Prostate gland (tissue), 2 donors: ENCODE results near the gene ACTR2. TPM values are rescaled to one million over a fixed set of nuclear protein-coding genes. Genes with fewer than 3 reads are reported as not detected.

Experiments
- DNase-seq: peaks from one replicate; pipeline ENCODE4 v3.0.0-alpha.2; 2019; ENCODE audit warnings: low spot score
- H3K27ac ChIP-seq, 2 donors: fragments of 200-600 bp; sonication (generic); 2 replicates each; pipeline ENCODE4 v1.5.1; 2017 to 2019
- H3K27me3 ChIP-seq: fragments of 200-600 bp; sonication (generic); replicated peaks from 2 replicates; pipeline ENCODE4 v1.5.1; 2019; ENCODE audit not compliant: insufficient read depth
- H3K36me3 ChIP-seq, 2 donors: fragments of 200-600 bp; sonication (generic); 1 replicate in 1 of 2; 2 replicates in 1 of 2; pipeline versions ENCODE4 v1.5.1 to v1.8.1; 2017 to 2019
- H3K4me1 ChIP-seq: fragments of 200-600 bp; sonication (generic); replicated peaks from 2 replicates; pipeline ENCODE4 v1.5.1; 2019
- H3K4me3 ChIP-seq, 2 donors: fragments of 200-600 bp; sonication (generic); 2 replicates each; pipeline ENCODE4 v1.5.1; 2017 to 2019
- H3K9me3 ChIP-seq: fragments of 200-600 bp; sonication (generic); 2 replicates; pipeline ENCODE4 v1.5.1; 2017
- POLR2A ChIP-seq: fragments of 450-650 bp; IDR thresholded peaks from one replicate; pipeline ENCODE4 v1.6.1; 2016; ENCODE audit warnings: antibody characterized with exemption, mild to moderate bottlenecking
- POLR2AphosphoS5 ChIP-seq: sonication (generic); formaldehyde crosslinking; IDR thresholded peaks from one replicate; pipeline ENCODE4 v1.6.1; 2017; ENCODE audit warnings: antibody characterized with exemption
- WGBS: methylation state at CpG from one replicate; pipeline ENCODE4 v1.1.5; 2018; 5-methylcytosine and 5-hydroxymethylcytosine counted together
- intact Hi-C: fragments of 100-400 bp; cut with DNase I; formaldehyde crosslinking; loops from one replicate; pipeline ENCODE4 v1.14.2; 2022
- total RNA-seq, 2 donors: library from RNA; depleted of rRNA; stranded (reverse); fragments of >200 nt; gene quantifications; one replicate each; pipeline ENCODE4 v1.1.0, GENCODE V29; 2016
- TF ChIP-seq, protein P1 (sequence below), 4 experiments: fragments of 200-600 bp in 2 of 4; fragments of 450-650 bp in 2 of 4; sonication (generic) in 2 of 4; IDR thresholded peaks; 1 replicate in 3 of 4; 2 replicates in 1 of 4; pipeline ENCODE4 v1.5.1; 2016 to 2019; ENCODE audit warnings: antibody characterized with exemption in 4 of 4, mild to moderate bottlenecking in 2 of 4, moderate library complexity in 2 of 4

The ACTR2 gene
- total RNA-seq, 2 donors from 2014 or later: 54.8 to 69.2 TPM

DNA sequence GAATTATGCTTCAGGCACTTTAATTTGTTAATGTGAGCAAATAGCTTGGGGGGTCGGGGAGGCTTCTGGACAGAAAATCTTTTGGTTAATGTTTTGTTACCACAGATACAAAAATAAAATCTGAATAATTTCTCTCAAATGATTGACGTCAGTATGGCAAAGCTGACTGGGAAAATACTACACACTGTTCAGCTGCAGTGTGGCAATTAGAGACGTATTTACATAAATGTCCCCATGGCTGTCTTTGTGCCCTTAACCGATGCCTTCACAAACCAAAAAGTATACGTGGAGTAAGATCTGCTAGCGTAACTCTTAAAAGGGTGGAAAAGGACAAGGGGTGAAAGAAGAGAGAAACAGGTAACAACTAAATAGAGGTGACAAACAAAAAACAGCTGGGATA lies 83.4 kb downstream of the ACTR2 start:
- WGBS: 72% methylated on average over 6 of the region's 6 CpGs
- H3K9me3 ChIP-seq: no peaks in the 10 kb centered on the region
- TF ChIP-seq POLR2AphosphoS5 (no peak), POLR2A (no peak)
- TF ChIP-seq, protein P1, sequence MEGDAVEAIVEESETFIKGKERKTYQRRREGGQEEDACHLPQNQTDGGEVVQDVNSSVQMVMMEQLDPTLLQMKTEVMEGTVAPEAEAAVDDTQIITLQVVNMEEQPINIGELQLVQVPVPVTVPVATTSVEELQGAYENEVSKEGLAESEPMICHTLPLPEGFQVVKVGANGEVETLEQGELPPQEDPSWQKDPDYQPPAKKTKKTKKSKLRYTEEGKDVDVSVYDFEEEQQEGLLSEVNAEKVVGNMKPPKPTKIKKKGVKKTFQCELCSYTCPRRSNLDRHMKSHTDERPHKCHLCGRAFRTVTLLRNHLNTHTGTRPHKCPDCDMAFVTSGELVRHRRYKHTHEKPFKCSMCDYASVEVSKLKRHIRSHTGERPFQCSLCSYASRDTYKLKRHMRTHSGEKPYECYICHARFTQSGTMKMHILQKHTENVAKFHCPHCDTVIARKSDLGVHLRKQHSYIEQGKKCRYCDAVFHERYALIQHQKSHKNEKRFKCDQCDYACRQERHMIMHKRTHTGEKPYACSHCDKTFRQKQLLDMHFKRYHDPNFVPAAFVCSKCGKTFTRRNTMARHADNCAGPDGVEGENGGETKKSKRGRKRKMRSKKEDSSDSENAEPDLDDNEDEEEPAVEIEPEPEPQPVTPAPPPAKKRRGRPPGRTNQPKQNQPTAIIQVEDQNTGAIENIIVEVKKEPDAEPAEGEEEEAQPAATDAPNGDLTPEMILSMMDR (IDR thresholded peaks at IDR 0.05): no peak
- intact Hi-C loops: no loop called here
- no peak overlapping the region for H3K27ac ChIP-seq
- H3K27me3 ChIP-seq: no peaks in the 10 kb centered on the region
- H3K4me3 ChIP-seq: no peak overlapping the region
- peaks cover 6% of the 10 kb centered on the region for H3K4me1 ChIP-seq
- DNase-seq: no peak
- H3K36me3 ChIP-seq: peaks cover 0 to 9% of the 10 kb centered on the region in 2 donors

DNA sequence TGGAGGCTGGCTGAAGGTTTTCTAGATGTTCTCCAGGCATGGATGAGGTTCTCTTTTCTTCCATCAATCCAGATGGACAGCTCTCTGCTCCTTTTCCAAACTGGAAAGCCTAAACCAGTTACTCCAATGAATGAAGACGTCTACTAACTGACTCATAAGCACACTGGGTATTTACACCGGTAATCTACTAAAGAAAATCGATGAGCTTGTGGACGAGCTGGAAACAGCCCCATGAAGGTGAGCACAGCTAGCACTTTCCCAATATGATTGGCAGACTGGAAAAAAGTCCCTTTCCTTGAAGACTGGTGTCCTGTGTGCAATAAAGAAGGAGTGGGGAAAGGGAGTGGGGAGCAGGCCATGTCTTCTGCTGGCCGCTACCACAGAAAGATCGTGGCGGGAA lies 84.0 kb downstream of the ACTR2 start:
- Histone ChIP-seq H3K4me3 (no peak overlapping the region), H3K4me1 (peaks cover 10% of the 10 kb centered on the region), H3K36me3 (peaks cover 0 to 9% of the 10 kb centered on the region in 2 donors), H3K27me3 (no peaks in the 10 kb centered on the region), H3K9me3 (no peaks in the 10 kb centered on the region), H3K27ac (no peak overlapping the region)
- DNase-seq: no peak
- intact Hi-C loops: no loop called here
- TF ChIP-seq POLR2A (no peak), POLR2AphosphoS5 (no peak)
- TF ChIP-seq, protein P1 (IDR thresholded peaks at IDR 0.05): no peak
- 95% methylated on average over 7 of the region's 7 CpGs for whole genome bisulfite sequencing

DNA sequence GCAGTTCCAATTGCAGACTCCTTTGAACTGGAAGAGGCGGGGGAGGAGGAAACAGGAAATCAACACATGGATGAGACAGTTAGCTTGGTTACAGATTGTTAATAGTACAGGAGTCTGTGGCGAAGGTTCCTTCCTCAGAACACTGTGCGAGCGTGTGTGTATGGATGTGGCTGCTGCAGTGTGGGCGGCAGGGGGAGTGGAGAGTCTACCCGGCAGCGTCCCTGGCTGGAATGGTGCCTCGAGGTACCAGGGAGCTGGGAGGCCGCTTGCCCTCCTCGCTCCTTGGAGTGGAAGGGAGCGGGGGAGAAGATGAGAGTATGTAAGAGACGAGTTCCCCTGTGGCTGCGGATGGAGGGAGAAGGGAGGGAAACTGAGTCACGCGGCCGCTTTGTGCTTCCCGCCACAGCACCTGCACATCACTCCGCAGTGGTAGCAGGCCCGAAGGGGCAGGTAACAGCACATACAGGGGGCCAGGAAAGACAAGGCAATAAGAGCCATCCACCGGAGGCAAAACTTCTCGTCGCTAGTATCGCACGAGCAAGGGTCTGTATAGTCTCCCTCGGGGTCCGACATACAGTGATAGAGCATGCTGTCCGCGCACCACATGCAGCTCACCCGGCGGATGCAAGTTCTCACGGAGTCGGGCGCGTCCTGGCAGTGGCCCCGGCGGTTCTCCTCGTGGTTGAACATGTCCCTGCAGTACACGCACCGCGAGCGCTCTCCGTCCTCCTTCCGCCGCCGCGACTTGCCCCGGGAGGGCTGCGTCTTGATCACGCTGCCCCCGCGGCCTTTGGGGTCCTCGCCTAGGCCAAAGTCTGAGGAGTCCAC lies 85.7 kb downstream of the ACTR2 start:
- Histone ChIP-seq H3K9me3 (no peaks in the 10 kb centered on the region), H3K4me1 (peaks cover 15% of the 10 kb centered on the region), H3K36me3 (peaks cover 0 to 9% of the 10 kb centered on the region in 2 donors), H3K27ac (no peak overlapping the region), H3K4me3 (no peak overlapping the region), H3K27me3 (no peaks in the 10 kb centered on the region)
- 93% methylated on average over 49 of the region's 52 CpGs for WGBS
- intact Hi-C loops: no loop called here
- no peak for TF ChIP-seq POLR2AphosphoS5
- TF ChIP-seq, protein P1 (IDR thresholded peaks at IDR 0.05): no peak
- TF ChIP-seq POLR2A: no peak
- DNase-seq: no peak

DNA sequence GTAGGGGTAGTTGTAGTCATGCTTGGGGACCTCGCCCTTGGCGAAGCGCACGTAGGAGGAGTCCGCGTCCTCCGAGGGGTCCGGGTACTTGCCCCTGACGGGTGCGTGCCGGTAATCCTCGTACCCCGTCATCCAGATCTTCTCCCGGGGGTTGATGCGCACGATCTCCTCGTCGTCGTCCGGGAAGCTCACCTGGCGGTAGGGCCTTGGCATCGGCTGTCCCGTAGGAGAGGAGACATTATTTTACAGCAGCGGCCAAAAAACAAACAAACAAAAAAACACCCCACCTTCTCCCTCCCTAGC lies 86.3 kb downstream of the ACTR2 start:
- Histone ChIP-seq H3K27me3 (no peaks in the 10 kb centered on the region), H3K4me3 (no peak overlapping the region), H3K4me1 (peaks cover 15% of the 10 kb centered on the region), H3K27ac (no peak overlapping the region), H3K9me3 (no peaks in the 10 kb centered on the region), H3K36me3 (peaks cover 0 to 9% of the 10 kb centered on the region in 2 donors)
- no peak for TF ChIP-seq POLR2AphosphoS5
- TF ChIP-seq, protein P1 (IDR thresholded peaks at IDR 0.05): no peak
- no peak for TF ChIP-seq POLR2A
- intact Hi-C loops: no loop called here
- 99% methylated on average over 24 of the region's 24 CpGs for WGBS
- no peak for DNase-seq

DNA sequence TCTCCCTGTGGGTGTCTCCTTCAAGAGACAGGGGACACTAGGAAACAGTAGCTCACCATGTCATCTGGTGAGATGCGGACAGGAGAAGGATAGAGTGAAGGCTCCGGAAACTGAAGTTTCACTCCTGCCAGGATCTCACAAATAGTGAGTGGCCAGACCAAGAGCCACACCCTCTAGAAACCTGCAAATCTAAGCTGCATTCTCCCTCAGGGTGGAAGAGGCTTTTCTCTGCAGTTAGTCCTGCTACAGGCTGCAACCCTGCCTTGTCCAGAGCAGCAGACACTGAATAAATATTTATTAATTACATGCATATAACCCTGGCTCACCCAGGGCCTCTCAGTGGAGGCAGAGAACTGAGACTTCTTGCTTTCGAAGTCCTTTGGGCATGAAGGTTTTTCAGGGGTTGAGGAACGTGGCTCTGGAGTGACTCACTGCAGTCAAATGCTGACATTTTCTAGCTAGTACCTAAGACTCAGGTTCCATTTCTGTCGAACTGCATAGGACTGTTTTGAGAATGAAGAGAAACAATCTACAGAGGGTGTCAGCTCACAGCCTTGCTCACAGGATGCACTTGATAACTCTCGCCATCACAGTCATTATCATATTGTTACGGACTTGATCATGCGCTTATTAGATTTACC lies 87.3 kb downstream of the ACTR2 start:
- Histone ChIP-seq H3K36me3 (peaks cover 0 to 9% of the 10 kb centered on the region in 2 donors), H3K4me3 (no peak overlapping the region), H3K27me3 (no peaks in the 10 kb centered on the region), H3K27ac (no peak overlapping the region), H3K4me1 (peaks cover 12% of the 10 kb centered on the region), H3K9me3 (no peaks in the 10 kb centered on the region)
- WGBS: 82% methylated on average over 8 of the region's 8 CpGs
- no peak for DNase-seq
- intact Hi-C loops: no loop called here
- TF ChIP-seq POLR2AphosphoS5 (no peak), POLR2A (no peak)
- TF ChIP-seq, protein P1 (IDR thresholded peaks at IDR 0.05): no peak
